GM04504 (cell line): ENCODE data around the gene CLEC16A.

Experiments
- DNase-seq: peaks from one replicate; pipeline ENCODE4 v3.0.0-alpha.2; 2012; ENCODE audit warnings: low read depth

CLEC16A gene

GRCh38 chr16:10968498-10968897 lies 24.1 kb downstream of the CLEC16A start:
- DNase-seq = no peak

- no peak for DNase-seq
Observed at GRCh38 chr16:10969615-10970014, 25.3 kb downstream of the CLEC16A start.

- no peak for DNase-seq
Observed at GRCh38 chr16:10970065-10970464, 25.7 kb downstream of the CLEC16A start.

GRCh38 chr16:10971560-10971961 lies 27.2 kb downstream of the CLEC16A start:
- DNase-seq = peak; percentile 88

- DNase-seq = no peak
Observed at GRCh38 chr16:10972108-10972818, 27.9 kb downstream of the CLEC16A start.

GRCh38 chr16:10972819-10973464 lies 28.6 kb downstream of the CLEC16A start:
- no peak for DNase-seq

GRCh38 chr16:10976634-10977033 lies 32.3 kb downstream of the CLEC16A start:
- DNase-seq = no peak

GRCh38 chr16:10978124-10978523 lies 33.8 kb downstream of the CLEC16A start:
- DNase-seq = no peak

GRCh38 chr16:10978871-10979446 lies 34.6 kb downstream of the CLEC16A start:
- DNase-seq = no peak

GRCh38 chr16:10979717-10980601 lies 35.6 kb downstream of the CLEC16A start:
- peak; percentile 34 for DNase-seq

GRCh38 chr16:10980813-10981212 lies 36.4 kb downstream of the CLEC16A start:
- DNase-seq = no peak

GRCh38 chr16:10981697-10982216 lies 37.4 kb downstream of the CLEC16A start:
- DNase-seq = no peak

GRCh38 chr16:10982465-10983150 lies 38.2 kb downstream of the CLEC16A start:
- DNase-seq = no peak

GRCh38 chr16:10983159-10983558 lies 38.8 kb downstream of the CLEC16A start:
- no peak for DNase-seq

- DNase-seq = peak; percentile 82
Observed at GRCh38 chr16:10984509-10984908, 40.1 kb downstream of the CLEC16A start.

GRCh38 chr16:10987361-10988163 lies 43.2 kb downstream of the CLEC16A start:
- no peak for DNase-seq

GRCh38 chr16:10988164-10988803 lies 43.9 kb downstream of the CLEC16A start:
- DNase-seq = no peak

GRCh38 chr16:10988879-10989278 lies 44.5 kb downstream of the CLEC16A start:
- DNase-seq = no peak

- DNase-seq = no peak
Observed at GRCh38 chr16:10989559-10989958, 45.2 kb downstream of the CLEC16A start.

- no peak for DNase-seq
Observed at GRCh38 chr16:10990378-10990777, 46.0 kb downstream of the CLEC16A start.
